NCI-H187 (cell line): ENCODE data around the gene CTSK.
A peak's percentile ranks its signal among the peaks of the same experiment; 100 is the strongest.
"Not testable (repeated sequence)": the region's sequence is repeated elsewhere in the genome, so short reads cannot be mapped to it uniquely, and the experiment has no call there.

Experiments used
- DNase-seq, 2 experiments: peaks; one replicate each; lab custom pipeline; 2025; lab: John Stamatoyannopoulos, UW

CTSK gene

DNA sequence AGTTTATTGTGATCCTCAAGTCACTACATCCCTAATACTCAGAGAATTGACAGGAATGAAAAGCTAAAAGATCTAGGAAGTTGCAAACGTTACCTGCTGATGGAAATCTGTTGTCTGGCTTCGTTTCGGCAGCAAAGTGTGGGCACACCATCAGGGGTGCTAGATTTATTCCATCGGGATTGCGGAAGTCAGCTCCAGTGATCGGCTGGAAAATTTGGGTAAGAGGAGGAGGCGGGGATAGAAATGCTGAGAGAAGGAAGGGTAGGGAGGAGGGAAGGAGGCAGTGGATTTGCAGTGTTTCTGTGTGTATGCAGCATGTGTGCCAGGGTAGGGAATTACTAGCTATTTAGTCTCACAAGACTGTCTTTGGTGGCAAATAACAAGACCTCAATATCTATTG lies at the start of gene CTSK:
TSS of gene CTSK (minus strand) at position 140 of the 400 bp plus-strand sequence. CDS start 1,455 bp downstream, outside the sequence.
- DNase-seq = no peak

GRCh38 chr1:150852734-150853133 lies 44.7 kb upstream of the CTSK start:
- DNase-seq = not testable (repeated sequence)

GRCh38 chr1:150850801-150851362 lies 42.8 kb upstream of the CTSK start:
- DNase-seq = not testable (repeated sequence)

- no peak for DNase-seq
Observed at GRCh38 chr1:150846473-150847146, 38.5 kb upstream of the CTSK start.

GRCh38 chr1:150843474-150843873 lies 35.4 kb upstream of the CTSK start:
- no peak for DNase-seq

DNA sequence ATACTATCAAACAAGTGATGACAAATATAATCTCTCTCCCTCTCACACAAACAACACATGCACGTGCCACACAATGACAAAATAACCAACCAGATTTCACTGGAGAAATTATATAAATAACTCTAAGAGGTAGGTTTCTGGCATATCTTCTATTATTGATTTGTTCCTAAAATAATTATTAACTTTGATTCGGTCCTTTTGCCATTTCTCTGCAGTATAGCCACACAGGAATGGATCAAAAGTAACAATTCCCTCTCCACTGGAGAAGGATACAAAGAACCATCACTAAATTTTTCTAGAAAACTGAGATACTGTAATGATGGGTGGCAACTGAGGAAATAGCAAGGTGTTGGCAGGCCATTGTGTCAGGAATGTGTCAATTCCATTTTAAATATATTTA lies 34.9 kb upstream of the CTSK start:
- no peak for DNase-seq

DNA sequence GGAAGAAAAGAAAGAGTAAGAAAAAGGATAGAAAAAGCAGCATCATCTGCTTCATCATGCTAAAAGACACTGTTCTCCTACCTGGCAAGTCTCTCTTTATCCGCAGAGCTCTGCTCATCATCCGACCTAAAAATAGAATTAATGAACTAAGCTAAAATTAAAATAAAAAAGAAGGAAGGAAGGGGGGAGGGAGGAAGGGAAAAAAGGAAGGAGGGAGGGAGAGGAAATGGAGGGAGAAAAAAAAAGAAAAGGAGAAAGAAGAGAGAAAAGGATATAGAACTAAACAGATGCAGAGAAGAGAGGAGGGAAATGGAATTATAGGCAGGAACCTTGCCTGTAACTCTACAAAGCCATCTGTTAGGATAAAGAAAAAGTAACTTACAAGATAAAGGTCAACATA lies 34.3 kb upstream of the CTSK start:
- DNase-seq = no peak

- DNase-seq = no peak
Observed at GRCh38 chr1:150841626-150842025, 33.6 kb upstream of the CTSK start.

DNA sequence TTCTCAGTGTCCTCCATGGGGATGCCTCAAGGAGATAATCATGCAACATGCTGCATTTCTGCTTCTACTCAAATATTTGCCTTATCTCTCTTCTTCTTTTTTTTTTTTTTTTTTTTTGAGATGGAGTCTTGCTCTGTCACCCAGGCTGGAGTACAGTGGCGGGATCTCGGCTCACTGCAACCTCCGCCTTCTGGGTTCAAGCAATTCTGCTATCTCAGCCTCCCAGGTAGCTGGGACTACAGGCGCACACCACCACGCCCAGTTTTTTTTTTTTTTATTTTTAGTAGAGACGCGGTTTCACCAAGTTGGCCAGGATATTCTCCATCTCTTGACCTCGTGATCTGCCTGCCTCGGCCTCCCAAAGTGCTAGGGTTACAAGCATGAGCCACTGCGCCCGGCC lies 32.8 kb upstream of the CTSK start:
- DNase-seq = not testable (repeated sequence)

DNA sequence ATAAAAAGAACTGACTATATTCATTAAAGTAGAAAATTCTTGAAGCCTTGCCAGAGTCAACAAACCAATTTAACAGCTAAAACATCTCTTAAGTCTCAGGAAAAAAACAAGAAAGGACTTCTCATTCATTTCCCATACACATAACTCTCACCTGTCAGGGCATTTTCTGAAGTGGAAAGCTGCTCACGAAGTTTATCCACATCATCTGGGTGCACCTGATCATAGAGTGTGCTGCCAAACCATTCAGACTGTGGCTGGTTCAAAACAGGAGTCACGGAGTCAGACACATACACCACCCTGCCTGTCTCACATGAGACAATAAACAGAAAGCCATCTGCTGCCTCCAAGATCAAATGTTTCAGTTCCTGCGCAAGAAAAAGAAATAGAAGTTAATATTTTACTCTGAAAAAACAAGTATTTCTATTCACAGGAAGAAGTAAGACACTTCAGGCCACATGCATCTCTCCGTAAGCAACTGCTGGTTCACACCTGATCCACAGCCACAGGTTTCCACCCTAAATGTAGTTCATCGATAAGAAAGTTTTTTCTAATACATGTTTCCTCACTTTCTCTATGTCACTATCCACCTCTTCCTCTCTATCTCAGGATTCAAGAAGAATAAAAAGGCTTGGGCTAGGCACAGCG lies 28.2 kb upstream of the CTSK start:
- no peak for DNase-seq

GRCh38 chr1:150833961-150834360 lies 25.9 kb upstream of the CTSK start:
- not testable (repeated sequence) for DNase-seq

DNA sequence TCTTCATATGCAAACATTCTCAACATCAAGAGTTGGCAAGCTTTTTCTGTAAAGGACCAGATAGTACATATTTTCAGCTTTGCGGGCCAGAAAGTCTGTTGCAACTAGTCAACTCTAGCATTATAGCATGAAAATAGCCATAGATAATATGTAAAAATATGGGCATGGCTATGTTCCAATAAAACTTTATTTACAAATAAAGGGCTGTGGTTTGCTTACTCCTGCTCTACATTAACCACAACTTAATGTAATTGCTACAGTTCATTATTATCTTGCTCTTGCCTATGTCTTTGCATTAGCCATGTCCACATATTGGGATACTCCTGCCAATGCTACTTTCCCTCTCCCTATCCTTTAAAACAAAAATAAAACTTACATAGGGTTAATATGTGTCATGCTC lies 24.5 kb upstream of the CTSK start:
- no peak for DNase-seq

DNA sequence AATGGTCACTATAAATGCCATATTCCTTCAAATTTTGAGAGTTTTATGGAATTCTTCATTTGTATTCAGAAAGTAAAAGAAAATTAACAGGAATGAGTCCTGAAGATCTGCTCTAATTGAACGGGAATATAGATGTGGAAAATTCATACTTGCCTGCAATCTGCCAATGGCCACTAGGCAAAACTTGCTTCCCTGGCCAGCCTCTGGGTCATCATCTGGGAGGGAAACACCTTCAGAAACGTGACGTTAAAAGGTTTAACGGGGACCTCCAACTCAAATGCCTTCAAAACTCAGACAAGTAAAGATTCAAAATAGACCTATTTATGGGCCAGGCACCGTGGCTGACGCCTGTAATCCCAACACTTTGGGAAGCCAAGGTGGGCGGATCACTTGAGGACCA lies 21.7 kb upstream of the CTSK start:
- DNase-seq = no peak

GRCh38 chr1:150826299-150826698 lies 18.2 kb upstream of the CTSK start:
- no peak for DNase-seq

- DNase-seq = no peak
Observed at GRCh38 chr1:150820730-150821512, 12.9 kb upstream of the CTSK start.

DNA sequence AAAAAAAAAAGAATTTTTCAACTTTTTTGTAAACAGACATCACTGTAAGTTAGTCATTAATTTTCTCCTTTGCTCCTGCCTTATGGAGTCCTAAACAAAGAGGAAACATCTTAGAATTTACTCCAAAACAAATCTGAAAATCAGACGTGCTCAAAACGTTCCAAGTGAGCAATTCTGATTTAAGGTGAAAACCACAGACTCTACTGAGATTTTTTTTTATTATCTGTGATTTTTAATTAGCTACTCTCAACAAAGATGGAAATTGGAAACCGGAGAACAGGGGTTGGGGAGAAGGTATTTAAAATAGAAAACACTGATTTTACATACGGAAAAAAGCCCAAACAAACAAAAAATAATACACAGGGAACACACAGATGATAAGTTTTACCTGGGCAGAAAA lies 7.8 kb upstream of the CTSK start:
- DNase-seq = no peak

GRCh38 chr1:150813028-150813707 lies 5.1 kb upstream of the CTSK start:
- peak in 1 of 2 experiments; percentile 35 for DNase-seq

DNA sequence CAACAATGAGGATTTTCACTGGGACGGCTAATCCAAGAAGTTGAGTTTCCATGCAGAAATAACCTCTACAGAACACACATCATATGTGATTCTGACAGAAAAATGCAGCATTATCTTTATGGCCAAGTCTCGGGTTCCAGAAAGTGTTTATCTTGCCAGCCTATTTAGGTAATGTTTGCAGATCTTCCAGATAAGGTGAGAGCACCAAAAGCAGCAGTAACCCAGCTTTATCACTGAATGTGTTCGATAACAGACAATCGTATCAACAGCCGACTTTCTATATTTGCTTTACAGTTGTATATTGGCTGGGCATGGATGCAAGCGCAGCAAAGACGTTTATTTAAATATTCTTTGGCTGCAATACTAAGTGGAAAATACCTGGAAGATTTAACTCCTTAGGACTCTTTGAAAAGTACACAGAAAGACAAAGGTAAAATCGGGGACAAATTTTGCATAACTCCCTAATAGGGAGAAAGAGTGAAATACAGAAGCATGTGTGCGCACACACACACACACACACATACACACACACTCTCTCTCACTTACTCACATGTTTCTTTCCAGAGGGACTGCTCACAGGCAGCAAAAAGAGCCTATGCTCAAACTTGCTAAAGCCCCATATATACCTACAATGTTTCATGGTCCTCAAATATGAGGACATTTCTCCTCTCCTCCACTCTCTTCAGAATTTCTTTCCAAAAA lies 3.0 kb upstream of the CTSK start:
- DNase-seq = no peak

DNA sequence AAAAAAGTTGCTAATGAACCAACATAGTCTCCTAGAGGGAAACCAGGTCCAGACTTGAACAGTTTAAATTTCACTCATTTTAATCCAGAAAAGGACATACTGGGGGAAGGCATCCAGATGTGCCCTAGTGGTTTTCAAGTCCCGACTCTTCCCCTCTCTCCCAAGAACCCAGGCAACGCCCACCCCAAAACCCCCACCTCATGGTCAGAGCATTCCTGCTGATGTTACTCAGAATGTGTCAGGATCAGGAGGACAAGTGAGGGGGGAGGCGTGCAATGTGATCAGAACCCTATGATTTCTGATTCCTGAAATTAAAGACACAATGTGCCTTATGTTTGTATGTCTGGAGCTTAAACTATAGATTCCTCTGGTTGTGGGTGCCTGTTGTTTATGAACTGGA lies 1.6 kb upstream of the CTSK start:
- no peak for DNase-seq

DNA sequence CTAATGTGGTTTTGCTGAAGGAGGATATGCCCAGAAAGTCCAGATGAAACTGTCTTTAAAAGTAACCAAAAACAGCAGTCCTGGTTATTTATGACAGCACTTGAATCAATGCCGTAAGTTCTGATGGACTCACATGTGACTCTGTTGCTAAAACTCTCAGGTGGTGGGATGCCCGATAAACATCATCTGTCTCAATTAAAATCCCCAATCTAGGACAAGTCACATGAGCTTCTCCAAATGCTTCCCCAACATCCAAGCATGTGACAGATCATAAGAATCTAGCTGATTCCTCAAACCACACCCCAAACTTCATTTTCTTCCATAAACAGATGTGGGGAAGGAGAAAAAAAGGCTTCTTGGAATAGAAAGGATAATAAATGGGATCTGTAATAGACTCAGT lies 786 bp upstream of the CTSK start:
- no peak for DNase-seq

- no peak for DNase-seq
Observed at GRCh38 chr1:150807249-150808023, 624 bp downstream of the CTSK start.
